ENCODE measurements around the gene DMD. TPM values are rescaled to one million over a fixed set of nuclear protein-coding genes. Genes with fewer than 3 reads are reported as not detected.

DMD gene
- total RNA-seq, 6 experiments from 2014 or later = 4.9 to 6.0 (median 5.5) TPM

GRCh38 chrX:31139961-31140360 lies 2071.4 kb downstream of the DMD start:
- no peak for DNase-seq
- Mint-ChIP-seq H3K27ac (no peak overlapping the region), H3K4me1 (ENCODE audit: low read depth) (peaks cover 13% of the 10 kb centered on the region), H3K27me3 (ENCODE audit: insufficient read depth) (no peaks in the 10 kb centered on the region; the same call in 1 of the 2 replicates), H3K9me3 (no peaks in the 10 kb centered on the region), H3K36me3 (ENCODE audit: low read depth) (peaks cover 5% of the 10 kb centered on the region; the same call in 1 of the 2 replicates), H3K4me3 (no peak overlapping the region)
- no peak for TF ChIP-seq CTCF (IDR thresholded peaks at IDR 0.05)

- H3K27ac Mint-ChIP-seq = no peak overlapping the region
- no peaks in the 10 kb centered on the region for H3K9me3 Mint-ChIP-seq
- H3K4me1 Mint-ChIP-seq (ENCODE audit: low read depth) = peaks cover 13% of the 10 kb centered on the region
- no peak for DNase-seq
- H3K4me3 Mint-ChIP-seq = no peak overlapping the region
- H3K27me3 Mint-ChIP-seq (ENCODE audit: insufficient read depth) = no peaks in the 10 kb centered on the region
- no peaks in the 10 kb centered on the region for H3K36me3 Mint-ChIP-seq (ENCODE audit: low read depth)
- no peak for TF ChIP-seq CTCF (IDR thresholded peaks at IDR 0.05)
Measured at GRCh38 chrX:31138124-31138523, 2073.2 kb downstream of the DMD start.

GRCh38 chrX:31136144-31136611 lies 2075.2 kb downstream of the DMD start:
- no peak for TF ChIP-seq CTCF (IDR thresholded peaks at IDR 0.05)
- DNase-seq = no peak
- no peak overlapping the region for H3K4me3 Mint-ChIP-seq
- no peaks in the 10 kb centered on the region for H3K27me3 Mint-ChIP-seq (ENCODE audit: insufficient read depth)
- H3K4me1 Mint-ChIP-seq (ENCODE audit: low read depth) = peaks cover 13% of the 10 kb centered on the region
- H3K36me3 Mint-ChIP-seq (ENCODE audit: low read depth) = no peaks in the 10 kb centered on the region
- H3K9me3 Mint-ChIP-seq = no peaks in the 10 kb centered on the region
- no peak overlapping the region for H3K27ac Mint-ChIP-seq

GRCh38 chrX:31132821-31133241 lies 2078.5 kb downstream of the DMD start:
- no peaks in the 10 kb centered on the region; the same call in 1 of the 2 replicates for H3K36me3 Mint-ChIP-seq (ENCODE audit: low read depth)

GRCh38 chrX:31130457-31131220 lies 2080.7 kb downstream of the DMD start:
- H3K9me3 Mint-ChIP-seq = no peaks in the 10 kb centered on the region
- H3K4me3 Mint-ChIP-seq = no peak overlapping the region
- no peak for DNase-seq
- no peaks in the 10 kb centered on the region; the same call in 1 of the 2 replicates for H3K27me3 Mint-ChIP-seq (ENCODE audit: insufficient read depth)
- no peak overlapping the region for H3K27ac Mint-ChIP-seq
- H3K36me3 Mint-ChIP-seq (ENCODE audit: low read depth) = peaks cover 5% of the 10 kb centered on the region
- TF ChIP-seq CTCF (IDR thresholded peaks at IDR 0.05) = no peak
- peaks cover 15% of the 10 kb centered on the region; the same call in 1 of the 2 replicates for H3K4me1 Mint-ChIP-seq (ENCODE audit: low read depth)

More at GRCh38 chrX:31132821-31133241, 2078.5 kb downstream of the DMD start:
- no peak for DNase-seq
- no peak overlapping the region for H3K27ac Mint-ChIP-seq
- no peaks in the 10 kb centered on the region for H3K9me3 Mint-ChIP-seq
- TF ChIP-seq CTCF (IDR thresholded peaks at IDR 0.05) = no peak
- no peaks in the 10 kb centered on the region for H3K27me3 Mint-ChIP-seq (ENCODE audit: insufficient read depth)
- H3K4me3 Mint-ChIP-seq = no peak overlapping the region
- H3K4me1 Mint-ChIP-seq (ENCODE audit: low read depth) = peaks cover 8% of the 10 kb centered on the region; the same call in 1 of the 2 replicates

All from HFFc6 (cell line).